ENCODE data around the gene ELK4.

DNA sequence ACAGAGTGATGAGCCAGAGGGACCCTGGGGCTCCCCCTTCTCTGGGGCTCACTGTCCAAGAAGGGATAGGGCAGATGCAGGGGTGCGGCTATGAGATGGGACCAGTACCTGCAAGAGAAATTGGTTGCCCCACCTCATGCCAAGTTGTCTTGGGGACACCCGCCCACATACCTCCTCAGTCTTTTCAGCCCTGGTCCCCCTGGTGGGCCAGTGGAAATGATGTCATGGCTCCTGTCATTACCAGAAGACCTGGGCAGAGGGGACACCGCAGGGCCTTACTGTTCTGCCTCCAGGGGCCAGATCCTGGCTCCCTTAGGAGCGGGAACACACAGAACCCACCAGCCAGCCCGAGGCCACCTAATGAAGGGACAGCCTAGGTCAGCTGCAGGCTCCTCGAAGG lies 64.1 kb downstream of the ELK4 start:
- TF ChIP-seq POLR2A (IDR thresholded peaks at IDR 0.05; ENCODE audit: insufficient read depth in 1 of 2, low read depth in 2 of 2, low read length in 2 of 2): no peak
- TF ChIP-seq ZBTB20 (CRISPR knock-in tag; IDR thresholded peaks at IDR 0.05; ENCODE audit: borderline replicate concordance, low read depth): no peak
- TF ChIP-seq SALL2 (CRISPR knock-in tag; IDR thresholded peaks at IDR 0.05): no peak
- no peak for TF ChIP-seq POLR2AphosphoS5 (IDR thresholded peaks at IDR 0.05; ENCODE audit: low read depth, low read length)
- no peak for TF ChIP-seq MTF2 (CRISPR knock-in tag; IDR thresholded peaks at IDR 0.05; ENCODE audit: borderline replicate concordance)
- no peak for TF ChIP-seq ESRRA (CRISPR knock-in tag; IDR thresholded peaks at IDR 0.05; ENCODE audit: low read depth)
- TF ChIP-seq, protein P1, sequence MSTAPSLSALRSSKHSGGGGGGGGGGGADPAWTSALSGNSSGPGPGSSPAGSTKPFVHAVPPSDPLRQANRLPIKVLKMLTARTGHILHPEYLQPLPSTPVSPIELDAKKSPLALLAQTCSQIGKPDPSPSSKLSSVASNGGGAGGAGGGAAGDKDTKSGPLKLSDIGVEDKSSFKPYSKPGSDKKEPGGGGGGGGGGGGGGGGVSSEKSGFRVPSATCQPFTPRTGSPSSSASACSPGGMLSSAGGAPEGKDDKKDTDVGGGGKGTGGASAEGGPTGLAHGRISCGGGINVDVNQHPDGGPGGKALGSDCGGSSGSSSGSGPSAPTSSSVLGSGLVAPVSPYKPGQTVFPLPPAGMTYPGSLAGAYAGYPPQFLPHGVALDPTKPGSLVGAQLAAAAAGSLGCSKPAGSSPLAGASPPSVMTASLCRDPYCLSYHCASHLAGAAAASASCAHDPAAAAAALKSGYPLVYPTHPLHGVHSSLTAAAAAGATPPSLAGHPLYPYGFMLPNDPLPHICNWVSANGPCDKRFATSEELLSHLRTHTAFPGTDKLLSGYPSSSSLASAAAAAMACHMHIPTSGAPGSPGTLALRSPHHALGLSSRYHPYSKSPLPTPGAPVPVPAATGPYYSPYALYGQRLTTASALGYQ (CRISPR knock-in tag; IDR thresholded peaks at IDR 0.05): no peak
- no peak for TF ChIP-seq BRCA1 (CRISPR knock-in tag; IDR thresholded peaks at IDR 0.05)
- TF ChIP-seq, protein P2, sequence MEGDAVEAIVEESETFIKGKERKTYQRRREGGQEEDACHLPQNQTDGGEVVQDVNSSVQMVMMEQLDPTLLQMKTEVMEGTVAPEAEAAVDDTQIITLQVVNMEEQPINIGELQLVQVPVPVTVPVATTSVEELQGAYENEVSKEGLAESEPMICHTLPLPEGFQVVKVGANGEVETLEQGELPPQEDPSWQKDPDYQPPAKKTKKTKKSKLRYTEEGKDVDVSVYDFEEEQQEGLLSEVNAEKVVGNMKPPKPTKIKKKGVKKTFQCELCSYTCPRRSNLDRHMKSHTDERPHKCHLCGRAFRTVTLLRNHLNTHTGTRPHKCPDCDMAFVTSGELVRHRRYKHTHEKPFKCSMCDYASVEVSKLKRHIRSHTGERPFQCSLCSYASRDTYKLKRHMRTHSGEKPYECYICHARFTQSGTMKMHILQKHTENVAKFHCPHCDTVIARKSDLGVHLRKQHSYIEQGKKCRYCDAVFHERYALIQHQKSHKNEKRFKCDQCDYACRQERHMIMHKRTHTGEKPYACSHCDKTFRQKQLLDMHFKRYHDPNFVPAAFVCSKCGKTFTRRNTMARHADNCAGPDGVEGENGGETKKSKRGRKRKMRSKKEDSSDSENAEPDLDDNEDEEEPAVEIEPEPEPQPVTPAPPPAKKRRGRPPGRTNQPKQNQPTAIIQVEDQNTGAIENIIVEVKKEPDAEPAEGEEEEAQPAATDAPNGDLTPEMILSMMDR (CRISPR knock-in tag; IDR thresholded peaks at IDR 0.05): no peak
